VCaP (cell line): ENCODE results near the gene AS3MT.
"Not testable (repeated sequence)": the region's sequence is repeated elsewhere in the genome, so short reads cannot be mapped to it uniquely, and the experiment has no call there.

Experiments
- H3K27ac ChIP-seq: fragments of 450-650 bp; 2 replicates; pipeline ENCODE4 v1.5.1; 2017
- CTCF ChIP-seq: fragments of 450-650 bp; conservative IDR thresholded peaks from 2 replicates; pipeline ENCODE4 v1.5.1; 2017; ENCODE audit warnings: mild to moderate bottlenecking, moderate library complexity

Gene AS3MT

GRCh38 chr10:102927311-102928010, 58.2 kb downstream of the AS3MT start:
- H3K27ac ChIP-seq, result no peak overlapping the region
- no peak for TF ChIP-seq CTCF

GRCh38 chr10:102928442-102928841, 59.2 kb downstream of the AS3MT start:
- H3K27ac ChIP-seq, result not testable (repeated sequence)

- no peak overlapping the region for H3K27ac ChIP-seq
- TF ChIP-seq CTCF, result no peak
Observed at GRCh38 chr10:102930720-102931119, 61.5 kb downstream of the AS3MT start.

- H3K27ac ChIP-seq, result no peak overlapping the region
- no peak for TF ChIP-seq CTCF
Observed at GRCh38 chr10:102931643-102932042, 62.4 kb downstream of the AS3MT start.

GRCh38 chr10:102935505-102935904, 66.2 kb downstream of the AS3MT start:
- no peak for TF ChIP-seq CTCF
- no peak overlapping the region for H3K27ac ChIP-seq

GRCh38 chr10:102935939-102936605, 66.8 kb downstream of the AS3MT start:
- no peak overlapping the region for H3K27ac ChIP-seq
- no peak for TF ChIP-seq CTCF

- TF ChIP-seq CTCF, result no peak
- no peak overlapping the region for H3K27ac ChIP-seq
Observed at GRCh38 chr10:102941401-102941800, 72.1 kb downstream of the AS3MT start.

GRCh38 chr10:102945449-102945848, 76.2 kb downstream of the AS3MT start:
- no peak for TF ChIP-seq CTCF
- no peak overlapping the region for H3K27ac ChIP-seq
